Suprapubic skin (tissue), 4 donors: ENCODE measurements around the gene POP5. TPM values are rescaled to one million over a fixed set of nuclear protein-coding genes. Genes with fewer than 3 reads are reported as not detected.

ENCODE experiments used
- DNase-seq, 2 donors: peaks; one replicate each; pipeline ENCODE4 v3.0.0-alpha.2; 2019; ENCODE audit warnings: low spot score in 2 of 2
- H3K27ac ChIP-seq: fragments of 200-600 bp; sonication (generic); one replicate; pipeline ENCODE4 v1.5.1; 2019
- H3K27me3 ChIP-seq: fragments of 200-600 bp; sonication (generic); one replicate; pipeline ENCODE4 v1.5.1; 2019
- H3K36me3 ChIP-seq: fragments of 200-600 bp; sonication (generic); one replicate; pipeline ENCODE4 v1.5.1; 2019
- H3K4me1 ChIP-seq: fragments of 200-600 bp; sonication (generic); one replicate; pipeline ENCODE4 v1.5.1; 2019
- H3K4me3 ChIP-seq: fragments of 200-600 bp; sonication (generic); one replicate; pipeline ENCODE4 v1.5.1; 2019; ENCODE audit warnings: mild to moderate bottlenecking
- H3K9me3 ChIP-seq: fragments of 200-600 bp; sonication (generic); one replicate; pipeline ENCODE4 v1.5.1; 2019
- EP300 ChIP-seq: sonication (generic); formaldehyde crosslinking; IDR thresholded peaks from one replicate; pipeline ENCODE4 v1.6.1; 2017; ENCODE audit warnings: antibody characterized with exemption
- POLR2A ChIP-seq, 2 donors: fragments of 450-650 bp; IDR thresholded peaks; one replicate each; pipeline ENCODE4 v1.6.1; 2017; ENCODE audit warnings: antibody characterized with exemption in 2 of 2, mild to moderate bottlenecking in 2 of 2, moderate library complexity in 2 of 2
- POLR2AphosphoS5 ChIP-seq, 3 donors: sonication (generic); formaldehyde crosslinking; IDR thresholded peaks; one replicate each; pipeline ENCODE4 v1.6.1; 2017; ENCODE audit warnings: antibody characterized with exemption in 3 of 3
- WGBS: methylation state at CpG from one replicate; pipeline ENCODE4 v1.1.5; 2018; 5-methylcytosine and 5-hydroxymethylcytosine counted together
- total RNA-seq, 4 donors: library from RNA; depleted of rRNA; stranded (reverse); fragments of >200 nt; gene quantifications; one replicate each; pipeline ENCODE4 v1.1.0, GENCODE V29; 2016
- TF ChIP-seq, protein P1 (sequence below), 2 donors: fragments of 200-600 bp in 1 of 2; fragments of 450-650 bp in 1 of 2; sonication (generic) in 1 of 2; IDR thresholded peaks; one replicate each; pipeline ENCODE4 v1.5.1; 2016 to 2019; ENCODE audit warnings: antibody characterized with exemption in 2 of 2, mild to moderate bottlenecking in 1 of 2, moderate library complexity in 1 of 2

POP5 gene
- total RNA-seq, 4 donors from 2014 or later: 27.6 to 38.5 (median 32.4) TPM

DNA sequence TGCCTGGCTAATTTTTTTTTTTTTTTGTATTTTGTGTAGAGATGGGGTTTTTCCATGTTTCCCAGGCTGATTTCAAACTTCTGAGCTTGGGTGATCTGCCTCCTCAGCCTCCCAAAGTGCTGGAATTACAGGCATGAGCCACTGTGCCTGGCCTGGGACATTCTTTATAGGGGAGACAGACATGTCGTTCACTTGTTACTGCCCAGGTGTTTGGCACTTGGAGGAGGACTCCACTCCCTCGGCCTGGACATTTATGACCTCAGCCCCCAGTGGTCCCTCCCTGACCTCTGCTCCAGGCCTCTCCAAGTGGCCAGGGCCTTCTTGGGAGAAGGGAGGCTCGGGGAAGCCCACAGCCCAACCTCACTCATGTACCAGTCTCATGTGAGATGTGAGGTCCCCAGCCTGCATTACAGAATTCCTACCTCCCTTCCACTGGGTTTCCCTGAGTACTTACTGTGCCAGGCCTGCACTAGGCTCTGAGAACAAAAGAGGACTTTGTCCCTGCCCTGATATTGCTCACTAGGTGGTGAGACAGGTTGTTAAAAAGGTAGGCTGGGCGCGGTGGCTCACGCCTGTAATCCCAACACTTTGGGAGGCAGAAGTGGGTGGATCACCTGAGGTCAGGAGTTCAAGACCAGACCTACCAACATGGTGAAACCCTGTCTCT lies 9.7 kb upstream of the POP5 start:
- DNase-seq: no peak
- Histone ChIP-seq H3K9me3 (no peaks in the 10 kb centered on the region), H3K27ac (no peak overlapping the region), H3K27me3 (no peaks in the 10 kb centered on the region), H3K36me3 (no peaks in the 10 kb centered on the region), H3K4me1 (no peaks in the 10 kb centered on the region), H3K4me3 (no peak overlapping the region)
- TF ChIP-seq EP300: no peak
- TF ChIP-seq POLR2AphosphoS5 (IDR thresholded peaks at IDR 0.05): no peak
- no peak for TF ChIP-seq POLR2A (IDR thresholded peaks at IDR 0.05)
- TF ChIP-seq, protein P1, sequence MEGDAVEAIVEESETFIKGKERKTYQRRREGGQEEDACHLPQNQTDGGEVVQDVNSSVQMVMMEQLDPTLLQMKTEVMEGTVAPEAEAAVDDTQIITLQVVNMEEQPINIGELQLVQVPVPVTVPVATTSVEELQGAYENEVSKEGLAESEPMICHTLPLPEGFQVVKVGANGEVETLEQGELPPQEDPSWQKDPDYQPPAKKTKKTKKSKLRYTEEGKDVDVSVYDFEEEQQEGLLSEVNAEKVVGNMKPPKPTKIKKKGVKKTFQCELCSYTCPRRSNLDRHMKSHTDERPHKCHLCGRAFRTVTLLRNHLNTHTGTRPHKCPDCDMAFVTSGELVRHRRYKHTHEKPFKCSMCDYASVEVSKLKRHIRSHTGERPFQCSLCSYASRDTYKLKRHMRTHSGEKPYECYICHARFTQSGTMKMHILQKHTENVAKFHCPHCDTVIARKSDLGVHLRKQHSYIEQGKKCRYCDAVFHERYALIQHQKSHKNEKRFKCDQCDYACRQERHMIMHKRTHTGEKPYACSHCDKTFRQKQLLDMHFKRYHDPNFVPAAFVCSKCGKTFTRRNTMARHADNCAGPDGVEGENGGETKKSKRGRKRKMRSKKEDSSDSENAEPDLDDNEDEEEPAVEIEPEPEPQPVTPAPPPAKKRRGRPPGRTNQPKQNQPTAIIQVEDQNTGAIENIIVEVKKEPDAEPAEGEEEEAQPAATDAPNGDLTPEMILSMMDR (IDR thresholded peaks at IDR 0.05): no peak
- WGBS: 86% methylated on average over 6 of the region's 6 CpGs

DNA sequence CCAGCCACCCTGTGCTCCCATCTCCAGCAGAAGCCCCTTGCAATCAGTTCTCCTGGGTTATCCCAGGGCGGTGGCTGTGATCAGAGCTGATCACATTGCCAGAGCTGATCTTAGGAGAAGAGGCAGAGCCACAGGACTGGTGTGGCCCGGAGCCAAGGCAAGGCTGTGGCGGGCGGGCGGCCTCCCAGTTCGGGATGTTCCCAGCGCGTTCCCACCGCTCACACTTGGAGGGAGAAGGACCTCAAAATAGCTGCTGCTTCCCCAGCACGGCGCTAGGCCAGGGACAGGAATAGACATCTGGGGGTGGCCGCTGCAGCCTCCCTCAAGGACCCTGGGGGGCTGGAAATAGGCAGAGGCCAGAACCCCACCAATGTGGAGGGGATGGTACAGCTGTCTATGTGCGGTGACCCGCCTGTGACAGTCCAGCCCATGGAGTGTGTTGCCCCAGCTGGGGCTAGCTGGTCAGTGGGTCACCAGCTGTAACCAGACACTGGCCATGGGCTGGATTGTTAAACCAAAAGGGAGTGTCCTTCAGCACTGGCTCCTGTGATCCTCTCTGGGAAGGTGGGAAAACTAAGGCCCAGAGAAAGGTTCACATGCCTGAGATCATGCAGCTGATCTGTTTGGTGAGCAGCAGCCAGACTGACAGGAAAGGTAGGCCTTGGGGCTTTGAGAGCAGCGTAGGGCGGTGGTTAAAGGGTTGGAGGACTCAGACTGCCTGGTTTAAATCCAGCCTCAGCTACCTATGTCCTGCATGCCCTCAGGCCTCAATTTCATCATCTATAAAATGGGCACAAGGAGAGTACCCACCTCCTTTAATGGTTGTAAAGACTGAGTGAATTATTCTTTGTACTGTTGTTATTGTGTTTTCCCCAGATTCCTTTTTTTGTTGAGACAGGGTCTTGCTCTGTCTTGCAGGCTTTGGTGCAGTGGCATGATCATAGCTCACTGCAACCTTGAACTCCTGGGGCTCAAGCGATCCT lies 8.0 kb upstream of the POP5 start:
- no peak overlapping the region for H3K27ac ChIP-seq
- WGBS: 86% methylated on average over 5 of the region's 17 CpGs

DNA sequence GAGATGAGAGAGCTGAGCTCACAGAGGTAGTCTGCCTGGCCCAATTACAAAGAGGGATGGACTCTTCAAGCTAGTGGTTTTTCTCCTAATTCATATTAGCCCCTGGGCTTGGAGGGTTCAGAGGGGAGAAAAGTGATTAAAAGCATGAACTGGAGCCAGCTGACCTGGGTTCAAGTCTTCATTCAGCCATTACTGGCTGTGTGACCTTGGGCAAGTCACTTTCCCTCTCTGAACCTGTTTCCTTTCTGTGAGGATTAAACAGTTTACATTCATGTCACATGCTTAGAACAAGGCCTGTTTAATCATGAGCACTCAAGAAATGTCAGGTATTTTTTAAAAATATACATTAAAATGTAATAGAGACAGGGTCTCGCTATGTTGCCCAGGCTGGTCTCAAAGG lies 7.2 kb upstream of the POP5 start:
- TF ChIP-seq EP300: no peak
- TF ChIP-seq POLR2AphosphoS5 (IDR thresholded peaks at IDR 0.05): no peak
- TF ChIP-seq, protein P1 (IDR thresholded peaks at IDR 0.05): no peak
- no peak for TF ChIP-seq POLR2A (IDR thresholded peaks at IDR 0.05)
- no peaks in the 10 kb centered on the region for H3K9me3 ChIP-seq
- WGBS: 100% methylated on average over 1 of the region's 1 CpG
- DNase-seq: no peak
- no peak overlapping the region for H3K27ac ChIP-seq
- no peaks in the 10 kb centered on the region for H3K27me3 ChIP-seq
- H3K4me3 ChIP-seq: no peak overlapping the region
- no peaks in the 10 kb centered on the region for H3K36me3 ChIP-seq
- H3K4me1 ChIP-seq: peaks cover 15% of the 10 kb centered on the region

More for the DNA sequence above, 8.0 kb upstream of the POP5 start:
- no peaks in the 10 kb centered on the region for H3K36me3 ChIP-seq
- TF ChIP-seq POLR2A (IDR thresholded peaks at IDR 0.05): no peak
- no peak for TF ChIP-seq POLR2AphosphoS5 (IDR thresholded peaks at IDR 0.05)
- no peak for TF ChIP-seq EP300
- TF ChIP-seq, protein P1 (IDR thresholded peaks at IDR 0.05): no peak
- H3K9me3 ChIP-seq: no peaks in the 10 kb centered on the region
- peaks cover 6% of the 10 kb centered on the region for H3K4me1 ChIP-seq
- no peak for DNase-seq
- H3K27me3 ChIP-seq: no peaks in the 10 kb centered on the region
- H3K4me3 ChIP-seq: no peak overlapping the region

DNA sequence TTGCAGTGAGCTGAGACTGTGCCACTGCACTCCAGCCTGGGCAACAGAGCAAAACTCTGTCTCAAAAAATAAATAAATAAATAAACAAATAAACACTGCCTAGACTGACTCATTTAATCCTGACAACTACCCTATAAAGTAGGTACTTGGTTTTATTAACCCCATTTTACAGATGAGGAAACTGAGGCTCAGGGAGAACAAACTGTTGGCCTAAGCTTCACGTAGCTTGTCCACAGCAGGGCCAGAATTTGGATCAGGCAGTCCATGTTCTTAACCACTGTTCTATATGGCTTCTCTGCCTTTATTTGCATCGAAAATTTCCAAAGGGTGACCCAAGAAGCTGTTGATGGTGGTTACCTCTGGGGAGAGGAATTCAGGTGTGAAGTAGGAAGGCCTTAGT lies 5.7 kb upstream of the POP5 start:
- Histone ChIP-seq H3K4me1 (peaks cover 22% of the 10 kb centered on the region), H3K27ac (no peak overlapping the region), H3K9me3 (no peaks in the 10 kb centered on the region), H3K36me3 (no peaks in the 10 kb centered on the region), H3K27me3 (no peaks in the 10 kb centered on the region), H3K4me3 (no peak overlapping the region)
- 100% methylated on average over 2 of the region's 2 CpGs for WGBS
- no peak for DNase-seq
- TF ChIP-seq, protein P1 (IDR thresholded peaks at IDR 0.05): no peak
- no peak for TF ChIP-seq POLR2A (IDR thresholded peaks at IDR 0.05)

DNA sequence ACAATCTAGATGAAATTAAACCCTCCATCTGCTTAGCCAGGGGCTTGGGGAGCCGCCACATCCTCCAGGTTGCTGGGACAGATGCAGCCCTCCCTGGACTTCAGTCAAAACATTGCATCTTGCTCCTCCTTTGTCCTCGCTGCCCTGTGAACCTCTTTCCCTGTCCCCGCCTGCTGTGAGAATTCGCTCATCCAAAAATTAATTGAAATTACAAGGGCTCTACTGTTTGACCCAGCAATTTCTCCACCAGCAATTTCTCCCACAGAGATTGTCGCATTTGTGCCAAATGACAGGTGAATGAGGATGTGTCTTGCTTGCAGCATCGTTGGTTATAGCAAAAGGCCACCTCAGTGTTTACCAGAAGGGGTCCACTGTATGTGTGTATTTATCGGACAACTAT lies 5.0 kb upstream of the POP5 start:
- TF ChIP-seq POLR2AphosphoS5 (IDR thresholded peaks at IDR 0.05): no peak
- TF ChIP-seq EP300: no peak
- TF ChIP-seq POLR2A (IDR thresholded peaks at IDR 0.05): no peak
- TF ChIP-seq, protein P1 (IDR thresholded peaks at IDR 0.05): no peak
- DNase-seq: no peak
- H3K36me3 ChIP-seq: no peaks in the 10 kb centered on the region
- H3K27ac ChIP-seq: no peak overlapping the region
- no peak overlapping the region for H3K4me3 ChIP-seq
- H3K27me3 ChIP-seq: no peaks in the 10 kb centered on the region
- peaks cover 25% of the 10 kb centered on the region for H3K4me1 ChIP-seq
- no peaks in the 10 kb centered on the region for H3K9me3 ChIP-seq
- WGBS: 76% methylated on average over 7 of the region's 7 CpGs
